Gastrocnemius medialis (tissue), 4 donors: ENCODE measurements around the gene DHRS9. TPM values are rescaled to one million over a fixed set of nuclear protein-coding genes. Genes with fewer than 3 reads are reported as not detected.

Experiments
- ATAC-seq, 2 donors: fragments of 150-250 bp; one replicate each; pipeline ENCODE4 v1.9.1; 2016
- DNase-seq, 2 donors: peaks; one replicate each; pipeline ENCODE4 v3.0.0-alpha.2; 2019
- H3K27ac ChIP-seq, 4 donors: fragments of 200-600 bp; sonication (generic); 1 replicate in 1 of 4; 2 replicates in 3 of 4; pipeline ENCODE4 v1.5.1; 2016 to 2018; ENCODE audit warnings: mild to moderate bottlenecking in 2 of 4, moderate library complexity in 1 of 4
- H3K27me3 ChIP-seq, 3 donors: fragments of 200-600 bp; sonication (generic) in 2 of 3; 1 replicate in 1 of 3; 2 replicates in 2 of 3; pipeline versions ENCODE4 v1.5.1 to v1.6.0; 2016 to 2019; ENCODE audit warnings: mild to moderate bottlenecking in 1 of 3, moderate library complexity in 1 of 3
- H3K36me3 ChIP-seq, 2 donors: fragments of 200-600 bp; sonication (generic) in 1 of 2; one replicate each; pipeline ENCODE4 v1.5.1; 2017 to 2018
- H3K4me1 ChIP-seq, 2 donors: fragments of 200-600 bp; sonication (generic) in 1 of 2; one replicate each; pipeline ENCODE4 v1.5.1; 2016 to 2017; ENCODE audit warnings: mild to moderate bottlenecking in 2 of 2
- H3K4me3 ChIP-seq, 4 donors: fragments of 200-600 bp; sonication (generic) in 3 of 4; 1 replicate in 1 of 4; 2 replicates in 3 of 4; pipeline ENCODE4 v1.5.1; 2016 to 2019; ENCODE audit warnings: mild to moderate bottlenecking in 2 of 4
- H3K9me3 ChIP-seq, 3 donors: fragments of 200-600 bp; sonication (generic) in 2 of 3; 1 replicate in 1 of 3; 2 replicates in 2 of 3; pipeline ENCODE4 v1.5.1; 2016 to 2019
- CTCF ChIP-seq, 5 experiments: fragments of 450-650 bp in 3 of 5; fragments of 200-600 bp in 2 of 5; sonication (generic) in 2 of 5; IDR thresholded peaks in 4 of 5; conservative IDR thresholded peaks in 1 of 5; 1 replicate in 4 of 5; 2 replicates in 1 of 5; pipeline ENCODE4 v1.5.1; 2016 to 2019; ENCODE audit warnings: antibody characterized with exemption in 5 of 5, mild to moderate bottlenecking in 3 of 5, moderate library complexity in 3 of 5
- POLR2A ChIP-seq, 2 donors: fragments of 450-650 bp; IDR thresholded peaks; one replicate each; pipeline ENCODE4 v1.6.1; 2017; ENCODE audit warnings: antibody characterized with exemption in 2 of 2, mild to moderate bottlenecking in 2 of 2, moderate library complexity in 2 of 2
- in situ Hi-C, 4 donors: fragments of 200-750 bp; cut with MboI; loops; one replicate each; pipeline versions ENCODE4 v1.15.0 to v1.8.0; 2017; ENCODE audit warnings: low sequenced_read_pairs in 4 of 4
- intact Hi-C: fragments of 100-400 bp; cut with DNase I; formaldehyde crosslinking; loops from one replicate; pipeline ENCODE4 v1.15.1; 2023; ENCODE audit warnings: low total_unique reads
- total RNA-seq, 4 donors: library from RNA; depleted of rRNA; stranded (reverse); fragments of >200 nt; gene quantifications; one replicate each; pipeline versions ENCODE4 v1.1.0 to v1.2.3, GENCODE V29; 2016

DHRS9 gene
- total RNA-seq, 4 donors from 2014 or later, result 0.23 to 0.68 (median 0.33) TPM; not detected in 1

- Histone ChIP-seq H3K4me3 (no peak overlapping the region), H3K4me1 (no peaks in the 10 kb centered on the region), H3K9me3 (no peaks in the 10 kb centered on the region), H3K36me3 (no peaks in the 10 kb centered on the region), H3K27me3 (no peaks in the 10 kb centered on the region), H3K27ac (no peak overlapping the region)
- no peak for DNase-seq
- no peak for ATAC-seq
- intact Hi-C loops, result no loop called here
- no peak for TF ChIP-seq CTCF (IDR thresholded peaks at IDR 0.05 in 4 of 5, conservative IDR thresholded peaks at IDR 0.05 in 1 of 5)
- no peak for TF ChIP-seq POLR2A (IDR thresholded peaks at IDR 0.05)
- in situ Hi-C loops, result no loop called here
Observed at GRCh38 chr2:169080250-169081069, 11.1 kb downstream of the DHRS9 start.

- in situ Hi-C loops, result no loop called here
- no peak for ATAC-seq
- no peak overlapping the region for H3K27ac ChIP-seq
Observed at GRCh38 chr2:169081551-169081950, 12.2 kb downstream of the DHRS9 start.

GRCh38 chr2:169082995-169083394 is 13.6 kb downstream of the DHRS9 start:
- Histone ChIP-seq H3K4me1 (no peaks in the 10 kb centered on the region), H3K27ac (no peak overlapping the region), H3K4me3 (no peak overlapping the region), H3K27me3 (no peaks in the 10 kb centered on the region), H3K9me3 (no peaks in the 10 kb centered on the region), H3K36me3 (no peaks in the 10 kb centered on the region)
- no peak for ATAC-seq
- intact Hi-C loops (no loop called here), in situ Hi-C loops (no loop called here)
- no peak for DNase-seq
- no peak for TF ChIP-seq POLR2A (IDR thresholded peaks at IDR 0.05)
- TF ChIP-seq CTCF (IDR thresholded peaks at IDR 0.05 in 4 of 5, conservative IDR thresholded peaks at IDR 0.05 in 1 of 5), result no peak

More at GRCh38 chr2:169081551-169081950, 12.2 kb downstream of the DHRS9 start:
- H3K4me1 ChIP-seq, result no peaks in the 10 kb centered on the region
- no peak overlapping the region for H3K4me3 ChIP-seq
- no peaks in the 10 kb centered on the region for H3K9me3 ChIP-seq
- intact Hi-C loops, result no loop called here
- TF ChIP-seq CTCF (IDR thresholded peaks at IDR 0.05 in 4 of 5, conservative IDR thresholded peaks at IDR 0.05 in 1 of 5), result no peak
- no peak for TF ChIP-seq POLR2A (IDR thresholded peaks at IDR 0.05)
- no peaks in the 10 kb centered on the region for H3K36me3 ChIP-seq
- DNase-seq, result no peak
- no peaks in the 10 kb centered on the region for H3K27me3 ChIP-seq

GRCh38 chr2:169086893-169087467 is 17.6 kb downstream of the DHRS9 start:
- in situ Hi-C loops, result no loop called here

More at GRCh38 chr2:169086893-169087467, 17.6 kb downstream of the DHRS9 start:
- ATAC-seq (no peak), DNase-seq (no peak)
- Histone ChIP-seq H3K36me3 (no peaks in the 10 kb centered on the region), H3K4me3 (no peak overlapping the region), H3K4me1 (no peaks in the 10 kb centered on the region), H3K27ac (no peak overlapping the region), H3K9me3 (no peaks in the 10 kb centered on the region), H3K27me3 (no peaks in the 10 kb centered on the region)
- TF ChIP-seq POLR2A (IDR thresholded peaks at IDR 0.05), result no peak
- no peak for TF ChIP-seq CTCF (IDR thresholded peaks at IDR 0.05 in 4 of 5, conservative IDR thresholded peaks at IDR 0.05 in 1 of 5)
- intact Hi-C loops, result no loop called here
